Measurements from ENCODE around the gene NFE2.
"Not testable (repeated sequence)": the region's sequence is repeated elsewhere in the genome, so short reads cannot be mapped to it uniquely, and the experiment has no call there.

NFE2 gene

GRCh38 chr12:54300732-54301427 lies at the start of gene NFE2:
NFE2 (minus strand) TSS chr12:54301015; CDS start chr12:54295248, 5,767 bp downstream.
- DNase-seq: peak; percentile 49

GRCh38 chr12:54349679-54350078 lies 48.9 kb upstream of the NFE2 start:
- no peak for DNase-seq

GRCh38 chr12:54349036-54349435 lies 48.2 kb upstream of the NFE2 start:
- no peak for DNase-seq

GRCh38 chr12:54341378-54342300 lies 40.8 kb upstream of the NFE2 start:
- no peak for DNase-seq

GRCh38 chr12:54340846-54341245 lies 40.0 kb upstream of the NFE2 start:
- DNase-seq: no peak

- DNase-seq: no peak
Observed at GRCh38 chr12:54338698-54339296, 38.0 kb upstream of the NFE2 start.

- no peak for DNase-seq
Observed at GRCh38 chr12:54337854-54338650, 37.2 kb upstream of the NFE2 start.

GRCh38 chr12:54337280-54337842 lies 36.5 kb upstream of the NFE2 start:
- DNase-seq: no peak

- DNase-seq: no peak
Observed at GRCh38 chr12:54333420-54334034, 32.7 kb upstream of the NFE2 start.

GRCh38 chr12:54331461-54331860 lies 30.6 kb upstream of the NFE2 start:
- DNase-seq: no peak

GRCh38 chr12:54330442-54330841 lies 29.6 kb upstream of the NFE2 start:
- DNase-seq: no peak

GRCh38 chr12:54329759-54330158 lies 28.9 kb upstream of the NFE2 start:
- DNase-seq: no peak

- DNase-seq: no peak
Observed at GRCh38 chr12:54328595-54329337, 28.0 kb upstream of the NFE2 start.

- DNase-seq: not testable (repeated sequence)
Observed at GRCh38 chr12:54325442-54326109, 24.8 kb upstream of the NFE2 start.

GRCh38 chr12:54324617-54325441 lies 24.0 kb upstream of the NFE2 start, which contains the start of gene COPZ1:
COPZ1 (plus strand) TSS chr12:54325131; CDS start chr12:54325164, 33 bp downstream.
- peak; percentile 93 for DNase-seq

GRCh38 chr12:54321363-54321762 lies 20.5 kb upstream of the NFE2 start:
- no peak for DNase-seq

- DNase-seq: not testable (repeated sequence)
Observed at GRCh38 chr12:54312309-54312708, 11.5 kb upstream of the NFE2 start.

GRCh38 chr12:54311051-54311450 lies 10.2 kb upstream of the NFE2 start:
- DNase-seq: no peak

- DNase-seq: peak; percentile 19
Observed at GRCh38 chr12:54306925-54307741, 6.3 kb upstream of the NFE2 start.

All from activated naive CD4-positive, alpha-beta T cell treated with Interleukin-2 at 50 U/mL for 16 hours (primary cell).